WTC11 (cell line): Measurements from ENCODE around the gene SMARCAD1.

Experiments used
- CREM ChIP-seq: sonication (generic); formaldehyde crosslinking; IDR thresholded peaks from 2 replicates; pipeline ENCODE4 v1.8.1; 2022; ENCODE audit warnings: mild to moderate bottlenecking, missing genetic modification reagents, moderate library complexity
- E2F5 ChIP-seq: sonication (generic); formaldehyde crosslinking; IDR thresholded peaks from 2 replicates; pipeline ENCODE4 v1.8.1; 2022; ENCODE audit warnings: mild to moderate bottlenecking, moderate library complexity, missing genetic modification reagents
- MLX ChIP-seq: sonication (generic); formaldehyde crosslinking; IDR thresholded peaks from 2 replicates; pipeline ENCODE4 v1.8.1; 2023; ENCODE audit warnings: mild to moderate bottlenecking, missing genetic modification reagents, moderate library complexity
- NR1H2 ChIP-seq: sonication (generic); formaldehyde crosslinking; IDR thresholded peaks from 2 replicates; pipeline ENCODE4 v1.9.0; 2021; ENCODE audit warnings: mild to moderate bottlenecking, moderate library complexity, missing genetic modification reagents
- NR2C2 ChIP-seq: sonication (generic); formaldehyde crosslinking; IDR thresholded peaks from 2 replicates; pipeline ENCODE4 v1.8.0; 2022; ENCODE audit warnings: mild to moderate bottlenecking, missing genetic modification reagents
- SMAD3 ChIP-seq: sonication (generic); formaldehyde crosslinking; IDR thresholded peaks from 2 replicates; pipeline ENCODE4 v1.8.0; 2022; ENCODE audit warnings: missing genetic modification reagents, mild to moderate bottlenecking, borderline replicate concordance
- SMAD4 ChIP-seq: sonication (generic); formaldehyde crosslinking; IDR thresholded peaks from 2 replicates; pipeline ENCODE4 v1.8.0; 2022; ENCODE audit warnings: mild to moderate bottlenecking, missing genetic modification reagents
- ZBTB21 ChIP-seq: sonication (generic); formaldehyde crosslinking; IDR thresholded peaks from 2 replicates; pipeline ENCODE4 v1.8.1; 2023; ENCODE audit warnings: mild to moderate bottlenecking, missing genetic modification reagents, borderline replicate concordance
- TF ChIP-seq, protein P1 (sequence below): fragments of 200-600 bp; IDR thresholded peaks from 2 replicates; pipeline ENCODE4 v1.8.0; 2022; ENCODE audit warnings: antibody characterized with exemption
- TF ChIP-seq, protein P2 (sequence below): sonication (generic); formaldehyde crosslinking; conservative IDR thresholded peaks from 2 replicates; pipeline ENCODE4 v1.8.1; 2023; ENCODE audit warnings: mild to moderate bottlenecking, low read depth, missing genetic modification reagents, moderate library complexity
- TF ChIP-seq, protein P3 (sequence below): sonication (generic); formaldehyde crosslinking; IDR thresholded peaks from 2 replicates; pipeline ENCODE4 v1.8.1; 2023; ENCODE audit warnings: mild to moderate bottlenecking, missing genetic modification reagents, moderate library complexity

DNA sequence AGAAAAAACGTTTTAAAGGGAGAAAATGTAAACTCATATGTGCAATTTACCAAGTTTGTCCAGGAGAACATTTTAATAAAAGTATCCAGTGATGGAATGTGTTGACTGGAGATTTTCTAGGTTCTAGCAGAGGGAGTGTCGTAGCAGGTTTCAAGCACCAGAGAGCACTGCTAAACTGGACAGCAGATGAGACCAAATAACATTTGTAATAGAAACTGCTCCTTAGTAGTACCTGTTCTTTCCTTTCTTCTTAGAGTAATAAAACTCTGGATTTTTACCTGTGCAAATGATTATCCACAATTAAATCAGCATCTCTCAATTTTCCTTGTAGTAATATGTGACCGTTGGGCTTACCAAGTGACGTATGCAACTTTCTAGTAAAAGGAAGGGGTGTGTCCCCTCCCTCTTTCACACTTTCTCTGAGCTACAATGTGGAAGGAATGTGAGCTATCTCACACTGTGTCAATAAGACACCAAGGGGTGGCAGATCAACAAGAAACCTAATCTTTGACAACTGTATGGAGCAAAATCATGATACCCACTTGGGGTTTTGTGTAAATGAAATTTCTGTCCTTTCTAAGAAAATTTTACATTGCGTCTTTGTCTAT, 125.4 kb downstream of the SMARCAD1 start:
- TF ChIP-seq, protein P1, sequence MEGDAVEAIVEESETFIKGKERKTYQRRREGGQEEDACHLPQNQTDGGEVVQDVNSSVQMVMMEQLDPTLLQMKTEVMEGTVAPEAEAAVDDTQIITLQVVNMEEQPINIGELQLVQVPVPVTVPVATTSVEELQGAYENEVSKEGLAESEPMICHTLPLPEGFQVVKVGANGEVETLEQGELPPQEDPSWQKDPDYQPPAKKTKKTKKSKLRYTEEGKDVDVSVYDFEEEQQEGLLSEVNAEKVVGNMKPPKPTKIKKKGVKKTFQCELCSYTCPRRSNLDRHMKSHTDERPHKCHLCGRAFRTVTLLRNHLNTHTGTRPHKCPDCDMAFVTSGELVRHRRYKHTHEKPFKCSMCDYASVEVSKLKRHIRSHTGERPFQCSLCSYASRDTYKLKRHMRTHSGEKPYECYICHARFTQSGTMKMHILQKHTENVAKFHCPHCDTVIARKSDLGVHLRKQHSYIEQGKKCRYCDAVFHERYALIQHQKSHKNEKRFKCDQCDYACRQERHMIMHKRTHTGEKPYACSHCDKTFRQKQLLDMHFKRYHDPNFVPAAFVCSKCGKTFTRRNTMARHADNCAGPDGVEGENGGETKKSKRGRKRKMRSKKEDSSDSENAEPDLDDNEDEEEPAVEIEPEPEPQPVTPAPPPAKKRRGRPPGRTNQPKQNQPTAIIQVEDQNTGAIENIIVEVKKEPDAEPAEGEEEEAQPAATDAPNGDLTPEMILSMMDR, result no peak
- TF ChIP-seq ZBTB21 (CRISPR knock-in tag) (no peak), E2F5 (CRISPR knock-in tag) (no peak), MLX (CRISPR knock-in tag) (no peak), NR2C2 (CRISPR knock-in tag) (no peak), NR1H2 (CRISPR knock-in tag) (no peak), SMAD4 (CRISPR knock-in tag) (no peak), SMAD3 (no peak), CREM (CRISPR knock-in tag) (no peak)
- TF ChIP-seq, protein P2, sequence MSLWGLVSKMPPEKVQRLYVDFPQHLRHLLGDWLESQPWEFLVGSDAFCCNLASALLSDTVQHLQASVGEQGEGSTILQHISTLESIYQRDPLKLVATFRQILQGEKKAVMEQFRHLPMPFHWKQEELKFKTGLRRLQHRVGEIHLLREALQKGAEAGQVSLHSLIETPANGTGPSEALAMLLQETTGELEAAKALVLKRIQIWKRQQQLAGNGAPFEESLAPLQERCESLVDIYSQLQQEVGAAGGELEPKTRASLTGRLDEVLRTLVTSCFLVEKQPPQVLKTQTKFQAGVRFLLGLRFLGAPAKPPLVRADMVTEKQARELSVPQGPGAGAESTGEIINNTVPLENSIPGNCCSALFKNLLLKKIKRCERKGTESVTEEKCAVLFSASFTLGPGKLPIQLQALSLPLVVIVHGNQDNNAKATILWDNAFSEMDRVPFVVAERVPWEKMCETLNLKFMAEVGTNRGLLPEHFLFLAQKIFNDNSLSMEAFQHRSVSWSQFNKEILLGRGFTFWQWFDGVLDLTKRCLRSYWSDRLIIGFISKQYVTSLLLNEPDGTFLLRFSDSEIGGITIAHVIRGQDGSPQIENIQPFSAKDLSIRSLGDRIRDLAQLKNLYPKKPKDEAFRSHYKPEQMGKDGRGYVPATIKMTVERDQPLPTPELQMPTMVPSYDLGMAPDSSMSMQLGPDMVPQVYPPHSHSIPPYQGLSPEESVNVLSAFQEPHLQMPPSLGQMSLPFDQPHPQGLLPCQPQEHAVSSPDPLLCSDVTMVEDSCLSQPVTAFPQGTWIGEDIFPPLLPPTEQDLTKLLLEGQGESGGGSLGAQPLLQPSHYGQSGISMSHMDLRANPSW (CRISPR knock-in tag), result no peak
- TF ChIP-seq, protein P3, sequence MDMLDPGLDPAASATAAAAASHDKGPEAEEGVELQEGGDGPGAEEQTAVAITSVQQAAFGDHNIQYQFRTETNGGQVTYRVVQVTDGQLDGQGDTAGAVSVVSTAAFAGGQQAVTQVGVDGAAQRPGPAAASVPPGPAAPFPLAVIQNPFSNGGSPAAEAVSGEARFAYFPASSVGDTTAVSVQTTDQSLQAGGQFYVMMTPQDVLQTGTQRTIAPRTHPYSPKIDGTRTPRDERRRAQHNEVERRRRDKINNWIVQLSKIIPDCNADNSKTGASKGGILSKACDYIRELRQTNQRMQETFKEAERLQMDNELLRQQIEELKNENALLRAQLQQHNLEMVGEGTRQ (CRISPR knock-in tag), result no peak
